Ishikawa (cell line): ENCODE measurements around the gene ITPRIPL2.

Experiments
- CEBPB ChIP-seq: IDR thresholded peaks from 2 replicates; pipeline ENCODE4 v1.6.1; 2012
- EP300 ChIP-seq: IDR thresholded peaks from 2 replicates; pipeline ENCODE4 v1.6.1; 2012; ENCODE audit warnings: borderline replicate concordance
- MAX ChIP-seq: IDR thresholded peaks from 2 replicates; pipeline ENCODE4 v1.6.1; 2012
- TCF12 ChIP-seq: IDR thresholded peaks from 2 replicates; pipeline ENCODE4 v1.6.1; 2012; ENCODE audit warnings: low read depth
- YY1 ChIP-seq: IDR thresholded peaks from 2 replicates; pipeline ENCODE4 v1.6.1; 2012; ENCODE audit warnings: low read depth
- TF ChIP-seq, protein P1 (sequence below): IDR thresholded peaks from 2 replicates; pipeline ENCODE4 v1.6.1; 2012; ENCODE audit warnings: low read depth, mild to moderate bottlenecking

DNA sequence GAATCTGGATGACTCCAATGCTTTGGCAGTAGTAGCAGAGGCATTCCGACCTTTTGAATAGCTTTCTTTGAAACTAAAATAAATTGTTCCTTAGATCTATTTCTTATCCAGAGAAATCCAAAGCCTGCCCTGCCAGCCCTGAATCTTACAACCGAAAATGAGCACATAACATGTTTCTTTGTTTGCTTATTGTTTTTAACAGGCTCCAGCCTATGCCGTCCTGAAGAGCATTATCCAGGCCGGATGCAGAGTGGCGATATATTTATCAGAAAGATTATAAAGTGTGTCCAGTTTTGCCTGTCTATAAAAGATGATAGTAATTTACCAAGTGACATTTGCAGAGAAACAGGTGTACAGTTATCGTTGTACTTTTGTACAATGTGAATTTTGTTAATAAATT lies 35.9 kb upstream of the ITPRIPL2 start:
- TF ChIP-seq EP300 (no peak), CEBPB (no peak), MAX (no peak), YY1 (no peak), TCF12 (no peak)
- TF ChIP-seq, protein P1, sequence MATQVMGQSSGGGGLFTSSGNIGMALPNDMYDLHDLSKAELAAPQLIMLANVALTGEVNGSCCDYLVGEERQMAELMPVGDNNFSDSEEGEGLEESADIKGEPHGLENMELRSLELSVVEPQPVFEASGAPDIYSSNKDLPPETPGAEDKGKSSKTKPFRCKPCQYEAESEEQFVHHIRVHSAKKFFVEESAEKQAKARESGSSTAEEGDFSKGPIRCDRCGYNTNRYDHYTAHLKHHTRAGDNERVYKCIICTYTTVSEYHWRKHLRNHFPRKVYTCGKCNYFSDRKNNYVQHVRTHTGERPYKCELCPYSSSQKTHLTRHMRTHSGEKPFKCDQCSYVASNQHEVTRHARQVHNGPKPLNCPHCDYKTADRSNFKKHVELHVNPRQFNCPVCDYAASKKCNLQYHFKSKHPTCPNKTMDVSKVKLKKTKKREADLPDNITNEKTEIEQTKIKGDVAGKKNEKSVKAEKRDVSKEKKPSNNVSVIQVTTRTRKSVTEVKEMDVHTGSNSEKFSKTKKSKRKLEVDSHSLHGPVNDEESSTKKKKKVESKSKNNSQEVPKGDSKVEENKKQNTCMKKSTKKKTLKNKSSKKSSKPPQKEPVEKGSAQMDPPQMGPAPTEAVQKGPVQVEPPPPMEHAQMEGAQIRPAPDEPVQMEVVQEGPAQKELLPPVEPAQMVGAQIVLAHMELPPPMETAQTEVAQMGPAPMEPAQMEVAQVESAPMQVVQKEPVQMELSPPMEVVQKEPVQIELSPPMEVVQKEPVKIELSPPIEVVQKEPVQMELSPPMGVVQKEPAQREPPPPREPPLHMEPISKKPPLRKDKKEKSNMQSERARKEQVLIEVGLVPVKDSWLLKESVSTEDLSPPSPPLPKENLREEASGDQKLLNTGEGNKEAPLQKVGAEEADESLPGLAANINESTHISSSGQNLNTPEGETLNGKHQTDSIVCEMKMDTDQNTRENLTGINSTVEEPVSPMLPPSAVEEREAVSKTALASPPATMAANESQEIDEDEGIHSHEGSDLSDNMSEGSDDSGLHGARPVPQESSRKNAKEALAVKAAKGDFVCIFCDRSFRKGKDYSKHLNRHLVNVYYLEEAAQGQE: no peak
